GM12878 (cell line): ENCODE data around the gene NEURL4. TPM values are rescaled to one million over a fixed set of nuclear protein-coding genes. Genes with fewer than 3 reads are reported as not detected.

Experiments
- CBX3 ChIP-seq: fragments of 200-600 bp; sonication (generic); IDR thresholded peaks from 2 replicates; pipeline ENCODE4 v1.6.1; 2016; ENCODE audit warnings: low read depth, borderline replicate concordance
- CEBPZ ChIP-seq: fragments of 150-350 bp; IDR thresholded peaks from 2 replicates; pipeline ENCODE4 v1.6.1; 2016; ENCODE audit warnings: low read depth, low read length
- FOXK2 ChIP-seq: fragments of 450-650 bp; IDR thresholded peaks from 2 replicates; pipeline ENCODE4 v1.6.1; 2017; ENCODE audit warnings: mild to moderate bottlenecking, moderate library complexity
- NFXL1 ChIP-seq: fragments of 450-650 bp; IDR thresholded peaks from 2 replicates; pipeline ENCODE4 v1.6.1; 2017; ENCODE audit warnings: antibody characterized with exemption, mild to moderate bottlenecking, borderline replicate concordance
- POLR2AphosphoS5 ChIP-seq: IDR thresholded peaks from 2 replicates; pipeline ENCODE4 v1.6.1; 2011; ENCODE audit warnings: mild to moderate bottlenecking, low read length, inconsistent platforms
- RAD21 ChIP-seq: IDR thresholded peaks from 2 replicates; pipeline ENCODE4 v1.6.1; 2011; ENCODE audit warnings: mild to moderate bottlenecking, low read depth, low read length, moderate library complexity; ENCODE audit not compliant: insufficient read depth
- SREBF2 ChIP-seq: IDR thresholded peaks from 2 replicates; pipeline ENCODE4 v1.6.1; 2012; ENCODE audit warnings: mild to moderate bottlenecking, low read length
- TARDBP ChIP-seq: IDR thresholded peaks from 2 replicates; pipeline ENCODE4 v1.6.1; 2016; ENCODE audit warnings: borderline replicate concordance
- polyA plus RNA-seq, 11 experiments: library from polyadenylated mRNA; depleted of rRNA in 4 of 11; unstranded in 6 of 11; stranded (reverse) in 5 of 11; fragments of >200 nt; fragmentation: Nextera tagmentation in 4 of 11; fragmentation: Illumina TruSeq in 1 of 11; extraction: Ambion mirVana in 4 of 11; extraction: Trizol in 1 of 11; gene quantifications; 1 replicate in 1 of 11; 2 replicates in 10 of 11; pipeline versions ENCODE4 v1.2.1 to v1.2.3, GENCODE V29; 2011 to 2016; ENCODE audit warnings: inconsistent platforms in 2 of 11, missing spikeins in 2 of 11, low read depth in 1 of 11
- total RNA-seq, 4 experiments: library from RNA; depleted of rRNA in 3 of 4; stranded (reverse); fragments of >200 nt in 3 of 4; fragmentation: Illumina TruSeq in 1 of 4; extraction: Trizol in 1 of 4; gene quantifications; 2 replicates each; pipeline versions ENCODE4 v1.2.1 to v1.2.3, GENCODE V29; 2013 to 2021
- TF ChIP-seq, protein P1 (sequence below): IDR thresholded peaks from 2 replicates; pipeline ENCODE4 v1.6.1; 2012; ENCODE audit warnings: low read depth, low read length, improper control_type of control experiment
- TF ChIP-seq, protein P2 (sequence below): IDR thresholded peaks from 2 replicates; pipeline ENCODE4 v1.6.1; 2011; ENCODE audit warnings: borderline replicate concordance, low read depth, mild to moderate bottlenecking, moderate library complexity, mixed read lengths, low read length; ENCODE audit not compliant: insufficient read depth; ENCODE audit errors: extremely low read length

NEURL4 gene
- total and polyA plus RNA-seq, 10 of the 15 experiments (the other 5 are each of a cell fraction or from before 2014, with no cell fraction given) = 0.03 to 41.9 (median 10.0) TPM

GRCh38 chr17:7347630-7348477 is 18.7 kb upstream of the NEURL4 start (continued):
- TF ChIP-seq POLR2AphosphoS5 = no peak
- no peak for TF ChIP-seq CBX3
- TF ChIP-seq CEBPZ = no peak
- no peak for TF ChIP-seq RAD21
- no peak for TF ChIP-seq FOXK2
- TF ChIP-seq TARDBP = no peak
- TF ChIP-seq NFXL1 = no peak
- TF ChIP-seq SREBF2 = no peak
- TF ChIP-seq, protein P1, sequence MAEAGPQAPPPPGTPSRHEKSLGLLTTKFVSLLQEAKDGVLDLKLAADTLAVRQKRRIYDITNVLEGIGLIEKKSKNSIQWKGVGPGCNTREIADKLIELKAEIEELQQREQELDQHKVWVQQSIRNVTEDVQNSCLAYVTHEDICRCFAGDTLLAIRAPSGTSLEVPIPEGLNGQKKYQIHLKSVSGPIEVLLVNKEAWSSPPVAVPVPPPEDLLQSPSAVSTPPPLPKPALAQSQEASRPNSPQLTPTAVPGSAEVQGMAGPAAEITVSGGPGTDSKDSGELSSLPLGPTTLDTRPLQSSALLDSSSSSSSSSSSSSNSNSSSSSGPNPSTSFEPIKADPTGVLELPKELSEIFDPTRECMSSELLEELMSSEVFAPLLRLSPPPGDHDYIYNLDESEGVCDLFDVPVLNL = no peak
- TF ChIP-seq, protein P2, sequence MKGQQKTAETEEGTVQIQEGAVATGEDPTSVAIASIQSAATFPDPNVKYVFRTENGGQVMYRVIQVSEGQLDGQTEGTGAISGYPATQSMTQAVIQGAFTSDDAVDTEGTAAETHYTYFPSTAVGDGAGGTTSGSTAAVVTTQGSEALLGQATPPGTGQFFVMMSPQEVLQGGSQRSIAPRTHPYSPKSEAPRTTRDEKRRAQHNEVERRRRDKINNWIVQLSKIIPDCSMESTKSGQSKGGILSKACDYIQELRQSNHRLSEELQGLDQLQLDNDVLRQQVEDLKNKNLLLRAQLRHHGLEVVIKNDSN = no peak
